Raji (cell line): Measurements from ENCODE around the gene KCNMA1.

Experiments used
- POLR2A ChIP-seq: IDR thresholded peaks from 2 replicates; pipeline ENCODE4 v1.6.1; 2011; ENCODE audit warnings: low read depth, low read length, control low read depth; ENCODE audit not compliant: insufficient read depth

KCNMA1 gene

DNA sequence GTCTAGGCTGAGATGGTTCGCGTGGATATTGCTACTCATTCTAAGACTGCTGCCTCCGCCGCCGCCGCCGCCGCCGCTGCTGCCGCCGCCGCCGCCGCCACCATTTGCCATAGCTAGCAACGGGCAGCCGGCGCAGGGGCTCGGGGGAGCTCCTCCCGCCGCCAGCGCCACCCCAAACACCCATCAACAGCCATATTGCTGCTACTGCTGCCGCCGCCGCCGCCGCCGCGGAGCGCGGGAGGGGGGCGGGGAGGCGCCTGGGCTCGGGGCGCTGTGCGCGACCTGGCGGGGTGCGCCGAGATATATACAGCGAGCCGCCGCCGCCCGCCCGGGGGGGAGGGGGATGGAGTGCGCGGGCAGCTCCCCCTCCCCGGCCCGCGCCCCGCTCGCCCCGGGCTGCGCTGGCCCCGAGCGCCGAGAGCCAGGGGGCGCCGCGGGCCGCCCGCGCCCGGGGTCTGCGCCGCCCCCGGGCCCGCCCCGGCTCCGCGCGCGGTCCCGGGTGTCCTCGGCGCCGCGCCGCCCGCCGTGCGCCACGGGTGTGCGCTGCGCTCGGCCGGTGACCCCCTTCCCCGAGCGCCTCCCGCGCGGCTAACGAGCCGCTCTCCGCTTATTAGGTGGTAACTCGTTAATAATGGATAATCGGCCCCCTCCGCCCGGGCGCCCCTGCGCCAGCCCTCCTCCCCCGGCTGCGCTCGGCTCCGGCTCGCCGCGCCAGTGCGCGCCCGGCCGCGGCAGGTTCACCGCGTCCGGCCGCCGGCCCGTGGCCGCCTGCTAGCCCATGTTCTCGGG is at the start of gene KCNMA1:
Gene KCNMA1, minus strand, starts transcription at position 277 of the 789 bp plus-strand sequence.
- no peak for TF ChIP-seq POLR2A

DNA sequence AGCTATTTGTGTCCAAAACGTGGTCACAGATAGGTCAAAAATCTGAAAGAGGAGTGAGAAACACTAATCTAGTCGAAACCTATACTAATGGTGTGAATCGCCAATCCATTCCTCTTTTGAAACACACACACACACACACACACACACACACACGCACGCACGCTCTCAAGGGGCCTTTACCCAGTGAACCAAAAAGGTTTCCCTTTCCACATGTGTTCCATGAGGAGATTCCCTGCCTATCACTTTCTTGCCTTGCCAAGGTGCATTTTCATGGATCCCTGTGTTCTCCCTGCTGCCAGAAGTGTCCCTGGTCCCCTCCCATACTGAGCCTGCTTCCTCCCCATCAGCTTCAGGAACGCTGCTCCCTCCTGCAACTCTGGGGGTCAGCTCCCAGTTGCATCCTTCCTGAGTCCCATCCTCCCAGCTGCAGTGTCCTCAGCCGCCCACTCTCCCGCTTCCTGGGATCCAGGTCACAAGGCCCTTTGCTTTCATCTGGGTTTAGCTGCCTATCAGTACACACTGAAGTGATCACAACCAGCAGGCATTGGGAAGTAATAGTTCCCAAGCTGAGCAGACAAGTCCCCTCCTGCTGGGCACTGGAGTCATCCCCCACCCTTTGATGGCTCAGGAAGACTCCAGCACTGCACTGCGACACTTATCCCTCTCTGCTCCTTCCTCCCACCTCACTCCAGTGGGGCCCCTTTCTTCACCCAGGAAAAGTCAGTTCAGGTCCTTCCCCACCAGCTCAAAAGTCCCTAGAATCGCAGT is 49.2 kb upstream of the KCNMA1 start:
- TF ChIP-seq POLR2A = no peak

DNA sequence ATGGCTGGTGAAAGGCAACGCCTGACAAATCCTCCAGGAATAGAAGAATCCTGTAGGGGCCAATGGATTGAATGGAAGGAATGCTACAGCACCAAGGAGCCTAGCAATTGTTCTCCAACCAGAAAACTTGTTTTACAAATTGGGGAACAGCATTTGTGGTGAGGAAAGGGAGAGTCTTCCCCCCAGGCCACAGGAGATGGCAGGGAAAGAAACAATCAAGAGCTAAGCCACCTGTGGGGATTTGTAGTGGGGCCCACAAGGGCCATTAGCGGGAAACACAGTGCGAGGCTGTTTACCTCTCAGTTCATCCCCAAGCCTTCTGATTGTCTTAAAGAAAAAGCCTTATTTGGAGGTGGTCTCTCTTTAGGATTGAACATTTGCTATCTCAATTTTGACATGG is 48.5 kb upstream of the KCNMA1 start:
- no peak for TF ChIP-seq POLR2A

DNA sequence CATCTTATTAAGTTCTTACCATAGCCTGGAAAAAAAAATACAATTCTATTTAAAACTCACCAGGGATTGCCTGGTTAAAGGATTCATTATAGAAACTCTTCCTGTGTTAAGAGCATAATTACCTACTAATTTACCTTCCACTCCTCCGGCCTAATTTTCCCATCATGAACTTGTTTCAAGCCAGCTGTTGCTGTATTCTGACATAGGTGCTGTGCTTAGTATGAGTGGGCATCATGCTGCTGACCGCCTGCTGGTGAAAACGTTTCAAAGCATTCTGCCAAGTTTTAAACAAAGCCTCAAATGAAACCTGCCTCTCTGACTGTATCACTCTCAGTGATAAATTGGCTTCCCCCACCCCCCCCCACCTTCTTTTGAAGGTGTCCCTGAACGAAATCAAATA is 47.8 kb upstream of the KCNMA1 start:
- TF ChIP-seq POLR2A = no peak

DNA sequence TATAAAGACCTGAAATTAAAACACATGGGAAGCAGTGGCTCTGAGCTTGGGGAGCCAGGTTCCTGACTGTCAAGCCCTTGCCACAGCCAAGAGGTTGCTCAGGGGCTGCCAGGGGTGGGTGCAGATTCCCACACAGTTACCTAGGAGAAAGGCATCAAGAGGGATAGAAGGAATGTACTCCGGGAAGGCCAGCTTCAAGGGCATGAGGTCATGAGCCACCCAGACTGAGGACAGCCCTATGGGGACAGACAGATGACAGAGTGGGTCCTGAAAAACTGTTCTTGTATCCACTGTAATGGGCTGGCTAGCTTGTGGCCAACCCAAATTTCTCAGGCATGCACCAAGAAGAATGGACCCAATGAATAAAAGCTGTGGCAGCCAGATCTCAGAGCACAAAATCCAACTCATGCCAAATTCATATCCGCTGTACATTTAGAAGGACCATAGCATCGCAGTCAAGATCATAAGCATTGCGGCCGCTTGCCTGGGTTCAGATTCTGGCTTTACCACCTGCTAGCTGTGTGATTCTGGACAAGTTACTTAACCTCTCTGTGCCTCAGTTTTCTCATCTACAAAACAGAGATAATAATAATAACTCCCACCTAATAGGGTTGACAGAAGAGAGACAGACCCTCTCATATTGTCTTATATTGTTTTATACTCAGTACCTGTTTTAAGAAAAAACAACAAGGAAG is 44.9 kb upstream of the KCNMA1 start:
- TF ChIP-seq POLR2A = no peak

DNA sequence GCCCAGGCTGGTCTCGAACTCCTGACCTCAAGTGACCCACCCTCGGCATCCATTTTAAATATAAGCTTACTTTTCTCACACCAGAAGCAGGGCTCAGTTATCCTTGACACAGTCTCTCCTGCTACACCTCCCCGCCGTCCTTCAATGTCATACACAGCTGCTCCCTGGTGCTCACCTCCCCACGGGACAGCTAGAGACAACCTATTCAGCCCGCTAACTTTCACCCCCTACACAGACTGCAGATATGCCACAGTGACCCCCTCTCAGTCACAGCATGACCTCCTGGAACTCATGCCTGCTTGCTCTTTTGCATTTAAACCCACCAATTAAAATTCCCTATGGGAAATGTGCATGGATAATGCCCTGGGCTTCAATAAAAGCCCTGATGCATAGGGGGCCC is 44.2 kb upstream of the KCNMA1 start:
- no peak for TF ChIP-seq POLR2A

DNA sequence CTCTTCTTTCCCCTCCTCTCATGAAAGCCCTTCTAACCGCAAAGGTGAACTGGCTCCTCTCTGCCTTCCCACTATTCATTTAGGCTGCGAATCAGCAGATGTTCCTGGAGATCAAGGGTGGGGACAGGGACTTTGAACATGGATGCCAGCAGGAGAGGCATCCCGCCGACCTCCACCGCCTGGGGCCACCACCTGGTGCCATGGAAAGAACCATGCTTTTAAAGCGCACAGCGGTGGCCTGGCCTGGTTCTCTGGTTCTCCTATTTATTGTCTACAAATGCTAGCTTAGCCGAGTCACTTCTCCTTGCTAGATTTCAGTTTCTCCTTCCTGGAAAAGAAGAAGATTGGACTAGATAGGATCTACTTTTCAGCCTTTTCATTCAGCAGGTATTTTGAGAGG is 43.2 kb upstream of the KCNMA1 start:
- TF ChIP-seq POLR2A = no peak

DNA sequence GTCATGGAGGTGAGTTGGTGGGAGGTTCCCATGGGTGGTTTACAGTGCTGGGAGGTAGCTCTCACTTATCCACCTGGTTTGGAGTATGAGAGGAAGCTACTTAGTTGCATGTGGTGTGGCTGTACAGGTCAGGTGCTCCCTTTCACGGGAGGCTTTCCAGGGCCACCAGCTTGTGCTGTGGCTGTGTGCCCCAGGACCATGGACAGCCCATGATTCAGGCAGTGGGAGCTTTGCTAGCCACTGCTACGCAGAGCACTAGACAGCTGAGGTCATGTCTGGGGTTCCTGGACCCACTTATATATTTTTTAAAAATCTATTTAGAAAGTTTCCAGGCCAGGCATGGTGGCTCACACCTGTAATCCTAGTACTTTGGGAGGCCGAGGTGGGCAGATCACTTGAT is 42.5 kb upstream of the KCNMA1 start:
- no peak for TF ChIP-seq POLR2A

DNA sequence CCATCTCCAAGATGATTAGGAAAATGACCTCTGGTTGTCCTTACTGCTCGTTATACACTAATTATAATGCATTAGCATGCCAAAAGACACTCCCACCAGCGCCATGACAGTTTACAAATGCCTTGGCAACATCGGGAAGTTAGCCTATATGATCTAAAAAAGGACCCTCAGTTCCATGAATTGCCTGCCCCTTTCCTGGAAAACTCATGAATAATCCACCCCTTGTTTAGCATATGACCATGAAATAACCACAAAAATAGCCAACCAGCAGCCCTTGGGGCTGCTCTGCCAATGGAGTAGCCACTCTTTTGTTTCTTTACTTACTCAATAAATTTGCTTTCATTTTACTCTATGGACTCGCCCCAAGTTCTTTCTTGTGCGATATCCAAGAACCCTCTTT is 41.6 kb upstream of the KCNMA1 start:
- no peak for TF ChIP-seq POLR2A

DNA sequence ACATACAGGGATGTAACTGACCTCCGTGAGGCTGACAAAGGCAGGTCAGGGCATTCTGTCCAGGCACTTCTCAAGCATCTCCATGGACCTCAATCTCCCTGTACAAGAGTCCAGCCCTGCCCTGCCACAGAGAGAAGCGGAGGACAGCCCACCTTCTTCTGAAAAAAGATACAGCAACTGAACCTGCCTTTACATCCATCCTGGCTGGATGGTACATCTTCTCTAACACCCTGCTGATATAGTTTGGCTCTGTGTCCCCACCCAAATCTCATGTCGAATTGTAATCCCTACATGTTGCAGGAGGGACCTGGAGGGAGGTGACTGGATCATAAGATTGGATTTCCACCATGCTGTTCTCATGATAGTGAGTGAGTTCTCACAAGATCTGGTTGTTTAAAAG is 40.5 kb upstream of the KCNMA1 start:
- TF ChIP-seq POLR2A = no peak

DNA sequence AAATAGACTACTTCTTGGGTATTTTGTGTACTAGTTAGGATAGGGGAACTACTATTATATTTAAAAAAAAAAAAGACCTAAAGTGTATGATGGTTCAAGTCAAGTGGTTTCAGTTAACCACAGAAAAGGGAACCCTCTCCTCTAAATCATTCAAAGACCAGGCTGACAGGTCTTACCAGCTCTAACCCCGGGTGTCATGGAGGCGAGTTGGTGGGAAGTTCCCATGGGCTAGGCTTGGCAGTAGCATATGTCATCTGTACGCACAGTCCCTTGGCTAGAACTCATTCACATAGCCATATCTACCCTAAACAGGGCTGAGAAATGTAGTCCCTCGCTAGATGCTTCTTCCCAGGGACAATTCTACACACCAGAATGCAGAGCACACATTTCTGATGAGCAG is 37.7 kb upstream of the KCNMA1 start:
- TF ChIP-seq POLR2A = no peak

DNA sequence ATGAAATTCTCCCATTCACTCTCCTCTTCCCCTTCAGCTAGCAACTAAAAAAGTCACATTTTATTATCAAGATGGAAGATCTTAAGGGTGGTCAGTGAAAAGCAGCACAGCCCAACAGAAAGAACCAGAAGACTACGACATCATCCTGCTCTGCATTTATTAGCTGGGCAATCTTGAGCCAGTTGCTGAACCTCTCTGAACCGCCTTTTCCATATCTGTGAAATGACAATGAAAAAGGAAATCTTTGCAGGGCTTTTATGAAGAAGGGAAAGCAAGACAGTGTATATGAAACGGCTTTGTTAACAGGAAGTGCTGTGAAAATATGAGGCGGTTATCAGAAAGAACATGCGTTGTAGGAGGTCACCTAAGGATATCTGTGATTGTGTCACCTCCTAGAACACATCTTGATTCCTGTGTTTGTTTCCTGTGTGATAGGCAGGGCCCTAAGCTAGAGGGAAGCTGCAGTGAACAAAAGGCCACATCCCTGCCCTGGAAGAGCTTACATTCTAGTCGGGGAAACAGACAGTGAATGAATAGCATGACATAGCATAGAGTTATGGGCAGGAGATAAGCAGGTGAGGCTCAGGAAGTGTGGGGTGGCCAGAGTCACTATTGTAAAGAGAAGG is 36.0 kb upstream of the KCNMA1 start:
- TF ChIP-seq POLR2A = no peak

DNA sequence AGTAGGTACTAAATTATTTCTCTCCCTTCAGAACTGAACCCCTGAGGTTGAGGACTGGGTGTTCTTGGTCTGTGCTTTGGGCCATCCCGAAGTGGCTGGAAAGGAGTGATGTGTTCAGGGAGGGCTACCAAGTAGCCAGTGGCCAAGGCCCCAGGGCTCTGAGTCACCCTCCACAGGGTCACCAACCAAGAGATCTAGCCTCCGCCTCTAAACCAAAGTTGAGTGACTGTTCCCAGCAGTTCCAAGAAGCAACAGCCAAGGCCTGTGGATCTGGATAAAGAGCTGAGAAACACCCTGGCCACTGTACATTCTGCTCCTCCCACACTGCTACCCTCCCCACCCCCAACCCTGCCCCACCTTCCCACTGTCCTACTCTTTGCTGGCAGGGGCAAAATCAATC is 35.5 kb upstream of the KCNMA1 start:
- TF ChIP-seq POLR2A = no peak

DNA sequence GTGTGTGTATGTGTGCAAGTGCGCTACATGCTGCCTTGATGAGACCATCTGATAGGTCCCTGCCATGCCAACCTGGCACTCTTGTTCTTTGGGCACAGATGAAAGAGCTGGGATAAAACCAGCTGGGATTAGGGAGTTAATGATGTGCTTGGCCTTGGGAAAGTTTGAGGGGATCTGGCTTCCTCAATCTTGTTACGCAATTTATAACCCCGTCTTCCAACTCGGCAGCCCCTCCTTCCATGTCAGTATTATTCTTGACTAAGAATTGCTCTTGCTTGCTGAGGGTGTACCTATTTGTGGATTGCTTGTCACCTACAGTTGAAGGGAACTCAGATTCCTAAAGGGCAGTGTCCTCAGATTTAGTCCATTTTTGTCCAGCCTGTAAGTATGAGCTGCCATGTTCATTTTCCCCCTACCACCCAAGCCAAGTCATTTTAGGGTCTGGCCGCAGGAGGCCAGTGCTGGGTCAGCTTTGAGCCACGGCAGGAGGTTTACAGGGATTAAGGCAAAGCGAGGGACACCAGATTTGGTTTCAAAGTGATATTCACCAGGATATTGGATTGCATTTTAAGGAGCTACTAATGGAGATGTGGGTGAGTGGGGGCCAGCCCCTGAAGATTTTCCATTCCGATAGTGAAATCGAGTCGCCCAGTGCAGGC is 34.1 kb upstream of the KCNMA1 start:
- no peak for TF ChIP-seq POLR2A
